ELF-1 (cell line): ENCODE data around the gene TMEM204.

ENCODE experiments used
- DNase-seq: peaks from one replicate; pipeline ENCODE4 v3.0.0-alpha.2; 2016; ENCODE audit warnings: low read depth, low spot score

The TMEM204 gene

DNA sequence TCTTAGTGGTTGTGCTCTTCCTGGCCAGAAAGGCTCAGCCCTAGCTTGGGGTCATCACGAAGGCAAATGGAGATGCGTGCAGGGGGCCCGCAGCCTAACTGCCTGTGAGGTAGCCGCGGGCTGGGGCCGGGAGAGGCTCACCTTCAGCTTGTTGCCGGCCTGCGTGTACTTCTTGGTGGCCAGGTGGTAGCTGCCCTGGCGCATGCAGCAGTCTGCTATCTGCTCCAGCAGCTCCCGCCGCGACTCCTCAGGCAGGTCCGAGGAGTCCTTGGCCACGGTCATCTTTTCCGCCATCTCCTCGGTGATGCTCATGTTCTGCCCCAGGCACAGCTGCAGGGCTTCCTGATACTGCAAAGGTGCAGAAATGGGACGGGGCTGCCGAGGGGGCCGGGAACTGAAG lies 13.0 kb upstream of the TMEM204 start:
- DNase-seq = no peak

GRCh38 chr16:1523581-1524245 lies 9.8 kb upstream of the TMEM204 start:
- peak; percentile 43 for DNase-seq

GRCh38 chr16:1524366-1524765 lies 9.1 kb upstream of the TMEM204 start:
- DNase-seq = no peak

DNA sequence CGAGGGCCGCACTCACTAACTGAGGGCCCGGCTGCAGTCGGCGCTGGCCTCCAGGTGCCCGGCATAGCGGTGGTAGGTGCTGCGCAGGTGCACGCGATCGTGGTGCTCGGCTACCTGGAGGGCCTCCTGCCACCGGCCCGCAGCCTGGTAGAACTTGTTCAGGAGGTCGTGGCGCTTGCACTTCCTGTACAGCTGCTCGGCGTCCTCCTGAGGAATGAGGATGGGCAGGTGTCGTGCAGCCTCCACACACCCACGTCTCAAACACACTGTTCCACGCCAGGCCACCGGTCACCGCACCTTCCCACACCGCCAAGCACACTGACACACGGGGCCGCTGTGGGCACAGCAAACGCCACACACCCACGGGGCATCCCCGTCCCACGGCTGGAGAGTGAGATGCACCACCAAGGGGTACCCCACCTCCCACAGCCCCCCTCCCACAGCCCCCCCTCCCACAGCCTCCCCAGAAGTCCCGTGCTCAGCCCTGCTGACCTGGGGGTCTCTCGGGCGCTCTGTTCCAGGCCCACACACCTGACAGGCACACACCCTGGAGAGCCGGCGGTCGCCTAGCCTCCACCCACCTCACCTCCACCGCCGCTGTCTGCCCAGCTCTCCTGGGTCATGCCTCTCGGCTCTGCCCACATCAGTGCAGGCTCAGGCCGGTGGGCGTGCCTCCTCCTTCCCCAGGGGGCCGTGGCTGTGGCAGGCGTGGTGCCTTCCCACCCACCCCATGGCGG lies 7.4 kb upstream of the TMEM204 start:
- no peak for DNase-seq

- no peak for DNase-seq
Observed at GRCh38 chr16:1526608-1527555, 6.6 kb upstream of the TMEM204 start.

DNA sequence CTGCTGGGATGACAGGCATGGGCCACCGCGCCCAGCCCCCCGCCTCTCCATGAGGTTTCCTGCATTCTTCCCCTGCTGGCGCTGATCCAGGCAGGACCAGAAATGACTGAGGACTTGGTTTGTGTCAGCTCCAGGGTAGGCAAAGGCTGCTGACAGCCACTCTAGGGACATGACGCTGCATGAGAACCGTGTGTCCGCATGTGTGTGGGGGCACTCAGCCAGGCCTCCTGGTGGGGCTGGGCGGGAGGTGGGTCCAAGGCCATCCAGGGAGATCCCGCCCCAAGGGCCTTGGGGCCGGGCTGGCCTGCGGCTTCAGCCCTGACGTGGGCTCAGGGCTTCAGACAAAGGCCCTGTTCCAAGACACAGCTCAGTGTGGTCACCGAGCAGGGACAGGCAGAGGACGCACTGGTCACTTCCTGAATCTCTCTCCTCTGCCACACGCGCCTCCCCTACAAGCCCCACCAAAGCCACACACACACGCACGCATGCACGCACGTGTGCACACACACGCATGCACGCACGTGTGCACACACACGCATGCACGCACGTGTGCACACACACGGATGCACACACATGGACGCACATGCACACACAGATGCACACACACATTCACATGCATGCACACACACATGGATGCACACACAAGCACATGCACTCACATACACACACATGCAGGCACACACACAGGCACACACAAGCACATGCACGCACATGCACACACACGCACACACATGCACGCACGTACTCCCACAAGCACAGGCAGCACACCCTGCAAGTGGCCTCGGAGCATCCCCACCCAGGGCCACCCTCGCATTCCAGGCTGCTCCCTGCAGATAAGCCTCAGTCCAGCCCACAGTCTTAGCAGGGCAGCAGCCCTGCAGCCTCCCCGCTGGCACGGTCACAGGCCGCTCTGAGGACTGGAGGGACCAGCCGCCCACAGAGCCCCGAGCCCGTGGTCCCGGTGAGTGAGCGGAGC lies 5.3 kb upstream of the TMEM204 start:
- no peak for DNase-seq

DNA sequence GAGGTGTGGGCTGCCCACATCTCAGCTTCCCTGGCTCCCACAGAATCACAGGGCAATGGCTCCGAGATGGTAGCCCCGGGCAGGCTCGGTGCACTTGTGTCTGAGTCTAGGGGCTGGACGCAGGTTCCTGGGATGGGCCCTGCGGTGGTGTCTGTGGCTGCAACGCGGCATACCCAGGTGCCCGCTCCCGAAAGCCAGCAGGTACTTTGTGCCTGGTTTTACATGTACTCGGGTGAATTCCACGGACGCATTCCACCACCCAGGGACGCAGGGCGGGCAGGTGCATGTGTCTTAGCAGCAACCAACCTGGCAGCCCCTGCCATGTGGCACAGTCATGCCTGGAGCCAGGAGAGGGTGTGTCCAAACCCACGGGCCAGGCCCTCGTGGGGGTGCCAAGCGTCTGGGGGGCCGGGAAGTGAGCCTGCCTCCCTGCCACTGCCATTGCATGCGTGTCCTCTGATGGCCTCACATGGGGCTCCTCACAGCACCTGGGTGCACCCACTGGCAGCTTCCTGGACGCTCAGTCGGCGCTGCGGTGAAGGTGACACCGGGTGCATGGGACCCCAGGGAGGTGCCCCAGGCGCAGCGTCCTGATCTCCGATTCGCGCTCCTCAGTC lies 4.4 kb upstream of the TMEM204 start:
- no peak for DNase-seq

- DNase-seq = no peak
Observed at GRCh38 chr16:1530349-1530882, 3.0 kb upstream of the TMEM204 start.

- DNase-seq = peak; percentile 54
Observed at GRCh38 chr16:1530883-1531637, 2.4 kb upstream of the TMEM204 start.

- no peak for DNase-seq
Observed at GRCh38 chr16:1531638-1531910, 1.9 kb upstream of the TMEM204 start.

DNA sequence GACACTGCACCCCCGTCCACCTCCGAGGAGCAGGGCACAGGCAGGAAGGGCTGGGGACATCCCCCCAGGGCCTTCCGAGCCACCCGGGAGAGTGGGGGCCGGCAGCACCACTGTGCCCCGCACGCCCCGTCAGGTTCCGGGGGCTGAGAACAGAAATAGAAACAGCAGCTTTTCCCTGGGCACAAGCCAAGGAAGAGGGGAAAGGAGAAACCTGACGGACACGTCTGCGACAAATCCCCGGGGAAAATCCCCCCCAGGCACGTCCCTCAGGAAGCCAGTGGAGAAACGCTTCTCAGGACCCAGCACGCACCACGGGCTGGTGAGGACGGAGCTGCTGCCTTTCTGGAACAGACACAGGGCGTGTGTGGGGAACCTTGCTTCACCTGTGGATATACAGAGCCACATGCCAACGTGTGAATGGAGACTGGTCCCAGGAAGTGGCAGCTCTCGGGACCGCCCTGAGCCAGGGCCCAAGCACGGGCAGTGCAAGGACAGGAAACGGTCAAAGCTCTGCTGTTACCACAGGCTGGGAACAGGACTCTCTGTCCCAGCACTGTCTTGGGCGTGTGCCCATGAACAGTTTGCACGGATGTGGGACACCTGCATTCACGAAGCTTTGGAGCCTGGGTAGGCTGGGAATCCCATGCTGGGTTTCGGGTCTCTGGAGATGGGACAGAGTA lies 1.2 kb upstream of the TMEM204 start:
- DNase-seq = no peak

GRCh38 chr16:1532771-1533170 lies 695 bp upstream of the TMEM204 start:
- no peak for DNase-seq

- peak; percentile 56 for DNase-seq
Observed at GRCh38 chr16:1534021-1535020, 855 bp downstream of the TMEM204 start.

GRCh38 chr16:1535391-1536291 lies 2.2 kb downstream of the TMEM204 start:
- DNase-seq = peak; percentile 73

- no peak for DNase-seq
Observed at GRCh38 chr16:1536601-1537000, 3.1 kb downstream of the TMEM204 start.

DNA sequence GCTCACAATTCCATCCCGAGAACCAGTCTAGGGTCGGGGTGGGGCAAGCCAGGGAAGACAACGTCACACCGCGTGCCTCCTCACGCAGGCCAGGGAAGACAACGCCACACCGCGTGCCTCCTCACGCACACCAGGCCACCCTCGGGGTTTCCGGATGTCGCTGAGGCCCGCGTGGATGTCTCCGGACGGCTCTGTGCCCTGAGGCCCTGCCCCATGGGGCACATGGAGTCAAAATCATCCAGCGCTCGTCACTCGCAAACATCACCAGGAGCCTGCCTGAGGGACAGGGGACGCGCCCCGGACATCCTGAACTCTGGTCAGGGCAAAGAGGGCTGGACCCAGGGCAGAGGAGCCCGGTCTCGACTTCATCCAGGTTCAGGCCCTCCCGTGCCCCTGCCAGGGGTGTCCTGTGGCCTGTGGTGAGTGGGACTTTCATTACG lies 3.7 kb downstream of the TMEM204 start:
- DNase-seq = no peak

DNA sequence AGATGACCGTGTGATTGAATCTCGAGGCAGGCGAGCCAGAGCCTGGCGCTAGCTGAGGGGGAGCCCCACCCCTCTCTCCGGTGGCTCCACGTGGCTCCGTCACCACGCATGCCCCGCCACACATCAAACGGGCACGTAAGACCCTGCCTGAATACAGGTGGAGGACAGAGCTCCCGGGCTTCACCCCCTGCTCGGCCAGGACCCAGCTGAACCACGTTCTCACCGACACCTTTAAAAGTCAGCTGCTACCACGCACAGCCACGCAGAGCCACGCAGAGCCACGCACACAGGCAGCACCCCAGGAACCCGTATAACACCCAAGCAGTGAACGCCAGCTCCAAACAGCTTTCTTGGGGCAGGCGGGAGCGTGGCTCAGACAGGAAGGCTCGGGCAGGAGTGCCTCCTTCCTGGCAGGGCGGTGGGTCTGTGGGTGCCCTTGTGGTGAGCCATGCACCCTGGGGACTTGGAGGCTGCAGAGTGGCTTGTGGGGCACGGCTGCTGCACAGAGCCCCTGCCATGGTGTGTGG lies 4.4 kb downstream of the TMEM204 start:
- no peak for DNase-seq
